Pancreas (tissue), 10 donors: Measurements from ENCODE around the gene MOV10L1. TPM values are rescaled to one million over a fixed set of nuclear protein-coding genes. Genes with fewer than 3 reads are reported as not detected.

Experiments used
- ATAC-seq, 4 donors: fragments of 200-7000 bp; cut with Tn5 transposase; one replicate each; pipeline versions ENCODE4 v1.8.0 to v1.9.1; 2020; ENCODE audit warnings: mild to moderate bottlenecking in 4 of 4, moderate library complexity in 4 of 4
- DNase-seq, 6 donors: peaks; one replicate each; pipeline ENCODE4 v3.0.0-alpha.2; 2020
- FAIRE-seq: peaks from 2 replicates; lab custom pipeline; 2012; peaks lifted over from hg19 to GRCh38; lab: Jason Lieb, UNC
- H3K27ac ChIP-seq, 4 donors: fragments of 200-600 bp; sonication (generic); 1 replicate in 3 of 4; 2 replicates in 1 of 4; pipeline versions ENCODE4 v1.5.0 to v1.8.0; 2020
- H3K27me3 ChIP-seq, 4 donors: fragments of 200-600 bp; one replicate each; pipeline ENCODE4 v1.8.0; 2021
- H3K36me3 ChIP-seq, 3 donors: fragments of 200-600 bp; sonication (generic) in 1 of 3; one replicate each; pipeline versions ENCODE4 v1.5.0 to v1.8.0; 2020 to 2021
- H3K4me1 ChIP-seq, 3 donors: fragments of 200-600 bp; one replicate each; pipeline ENCODE4 v1.8.0; 2021
- H3K4me3 ChIP-seq, 4 donors: fragments of 200-600 bp; sonication (generic) in 2 of 4; one replicate each; pipeline versions ENCODE4 v1.5.0 to v1.8.0; 2020 to 2021
- H3K9me3 ChIP-seq, 4 donors: fragments of 200-600 bp; one replicate each; pipeline ENCODE4 v1.8.0; 2021
- CTCF ChIP-seq, 4 donors: fragments of 200-600 bp; sonication (generic) in 3 of 4; IDR thresholded peaks; one replicate each; pipeline versions ENCODE4 v1.5.0 to v1.8.0; 2021; ENCODE audit warnings: antibody characterized with exemption in 4 of 4
- WGBS, 2 donors: extraction: QIAGEN DNeasy Blood & Tissue Kit; methylation state at CpG; one replicate each; pipeline ENCODE4 v1.1.7; 2013; 5-methylcytosine and 5-hydroxymethylcytosine counted together
- intact Hi-C, 3 donors: fragments of 100-400 bp; cut with DNase I; formaldehyde crosslinking; loops; one replicate each; pipeline versions ENCODE4 v1.11.1 to v1.14.2; 2022
- polyA plus RNA-seq, 2 donors: library from polyadenylated mRNA; stranded (reverse); fragments of 200-250 nt; gene quantifications; one replicate each; pipeline ENCODE4 v1.2.3, GENCODE V29; 2013
- total RNA-seq, 6 donors: library from RNA; stranded (reverse); fragmentation: NEBNext Ultra II Directional in 4 of 6; extraction: Animal tissue kit (Norgen Biotek cat#: 25700) in 4 of 6; gene quantifications; one replicate each; pipeline versions ENCODE4 v1.2.1 to v1.2.4, GENCODE V29; 2021 to 2023
- donor health status: healthy with polysubstance abuse.
- donor health status: DM: no; HTN: no; CAD: no; lungs with moderate emphysema.
- donor health status: DM: no; HTN: no; CAD: no.
- donor health status: control.
- donor health status: control.
- donor health status: Bipolar disorder and iron deficiency.
- donor health status: DM: yes; HTN: yes; CAD: no.
- donor health status: DM: no; HTN: no; CAD: no.
- donor health status: DM: no; HTN: no; CAD: no.
- donor health status: DM: yes; HTN: yes; CAD: no.

Gene MOV10L1
- total and polyA plus RNA-seq, 8 donors: 0.09 to 1.9 (median 0.26) TPM; not detected in 1

DNA sequence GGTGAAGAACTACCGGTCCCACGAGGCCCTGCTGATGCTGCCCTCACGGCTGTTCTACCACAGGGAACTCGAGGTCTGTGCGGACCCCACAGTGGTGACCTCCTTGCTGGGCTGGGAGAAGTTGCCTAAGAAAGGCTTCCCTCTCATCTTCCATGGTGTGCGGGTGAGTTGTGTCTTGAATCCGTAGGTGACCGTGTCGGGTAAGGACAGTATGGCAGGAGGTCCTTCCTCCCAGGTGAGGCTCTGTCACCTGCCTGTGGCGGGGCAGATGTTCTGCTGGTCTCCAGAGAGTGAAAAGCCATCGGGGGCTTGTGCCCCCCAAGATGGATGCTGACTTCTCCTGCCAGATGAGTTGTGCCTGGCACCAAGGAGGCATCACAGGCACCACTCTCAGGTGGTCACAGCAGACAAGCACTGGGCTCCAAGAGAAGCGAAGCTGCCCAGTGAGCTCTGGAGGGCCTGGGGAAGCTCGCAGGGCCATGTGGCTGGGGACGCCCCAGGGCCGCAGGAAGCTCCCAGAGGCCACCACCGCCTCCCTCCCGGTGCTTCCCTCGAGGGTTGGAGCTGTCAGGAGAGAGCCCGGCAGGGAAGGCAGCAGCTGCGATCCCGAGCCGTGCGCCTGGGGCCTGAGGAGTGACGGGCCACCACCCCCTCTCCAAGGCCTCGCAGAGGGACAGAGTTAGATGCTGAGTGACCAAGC, 63.4 kb downstream of the MOV10L1 start:
- H3K27me3 ChIP-seq: no peaks in the 10 kb centered on the region
- intact Hi-C loops: no loop called here
- FAIRE-seq (no peak), DNase-seq (no peak), ATAC-seq (no peak)
- no peaks in the 10 kb centered on the region for H3K4me1 ChIP-seq
- no peak overlapping the region for H3K27ac ChIP-seq
- no peak overlapping the region for H3K4me3 ChIP-seq
- WGBS, 2 donors: 75 to 81% methylated on average over 25 of the region's 25 CpGs
- H3K36me3 ChIP-seq: no peaks in the 10 kb centered on the region
- H3K9me3 ChIP-seq: no peaks in the 10 kb centered on the region
- TF ChIP-seq CTCF (IDR thresholded peaks at IDR 0.05): no peak

GRCh38 chr22:50153756-50154140, 63.9 kb downstream of the MOV10L1 start:
- FAIRE-seq: no peak

GRCh38 chr22:50157709-50158375, 68.0 kb downstream of the MOV10L1 start:
- Histone ChIP-seq H3K4me1 (no peaks in the 10 kb centered on the region), H3K27ac (no peak overlapping the region), H3K27me3 (no peaks in the 10 kb centered on the region), H3K9me3 (no peaks in the 10 kb centered on the region), H3K36me3 (no peaks in the 10 kb centered on the region), H3K4me3 (no peak overlapping the region)
- 68 to 71% methylated on average over 21 of the region's 21 CpGs for WGBS, 2 donors
- TF ChIP-seq CTCF (IDR thresholded peaks at IDR 0.05): no peak
- ATAC-seq (peak in 1 of 4 donors; percentile 27), DNase-seq (no peak), FAIRE-seq (no peak)
- intact Hi-C loops: no loop called here

More at GRCh38 chr22:50153756-50154140, 63.9 kb downstream of the MOV10L1 start:
- Histone ChIP-seq H3K9me3 (no peaks in the 10 kb centered on the region), H3K4me3 (no peak overlapping the region), H3K27me3 (no peaks in the 10 kb centered on the region), H3K4me1 (no peaks in the 10 kb centered on the region), H3K36me3 (no peaks in the 10 kb centered on the region), H3K27ac (no peak overlapping the region)
- ATAC-seq (no peak), DNase-seq (no peak)
- no peak for TF ChIP-seq CTCF (IDR thresholded peaks at IDR 0.05)
- intact Hi-C loops: no loop called here
- 70 to 84% methylated on average over 7 of the region's 7 CpGs for WGBS, 2 donors

DNA sequence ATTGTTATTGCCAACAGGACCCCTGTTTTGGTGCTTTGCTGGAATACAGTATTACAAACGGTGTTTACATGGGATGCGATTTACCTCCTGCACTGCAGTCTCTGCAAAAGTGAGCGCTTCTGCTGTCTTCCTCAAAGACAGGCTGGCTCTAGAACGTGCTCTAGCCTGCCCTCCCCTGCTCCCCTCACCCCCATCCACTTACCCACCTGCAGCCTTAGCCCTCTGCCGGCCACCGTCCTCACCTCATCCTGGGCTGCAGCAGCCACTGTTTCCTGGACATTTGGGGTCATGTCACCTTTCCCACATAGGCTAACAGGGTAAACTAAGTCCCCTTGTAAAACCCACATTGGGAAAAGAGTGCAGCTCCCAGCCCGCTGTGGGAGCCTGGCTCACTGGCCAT, 71.1 kb downstream of the MOV10L1 start:
- FAIRE-seq (no peak), DNase-seq (no peak), ATAC-seq (no peak)
- Histone ChIP-seq H3K9me3 (no peaks in the 10 kb centered on the region), H3K4me1 (no peaks in the 10 kb centered on the region), H3K36me3 (no peaks in the 10 kb centered on the region), H3K27me3 (no peaks in the 10 kb centered on the region), H3K27ac (no peak overlapping the region), H3K4me3 (no peak overlapping the region)
- intact Hi-C loops: no loop called here
- no peak for TF ChIP-seq CTCF (IDR thresholded peaks at IDR 0.05)
- 87 to 92% methylated on average over 7 of the region's 7 CpGs for WGBS, 2 donors
